HCT116 (cell line): ENCODE measurements around the gene EGFLAM. TPM values are rescaled to one million over a fixed set of nuclear protein-coding genes. Genes with fewer than 3 reads are reported as not detected.

Experiments
- ATAC-seq: fragments of 200-7000 bp; cut with Tn5 transposase; 2 replicates; pipeline ENCODE4 v1.9.1; 2020; ENCODE audit warnings: mild to moderate bottlenecking, moderate library complexity
- BruUV-seq: library from RNA; stranded (reverse); fragments of 400-500 nt; replicated peaks from 2 replicates; lab custom pipeline; 2021; lab: Mats Ljungman, UMichigan
- CTCF ChIA-PET: fragments of 300-600 bp; sonication (Branson Sonifier 250); formaldehyde crosslinking; loops from one replicate; lab custom pipeline; 2021; ENCODE audit warnings: antibody characterized with exemption; lab: Charles Lee
- POLR2A ChIA-PET: fragments of 300-600, 350-600 bp; sonication (Branson Sonifier 250); formaldehyde crosslinking; loops from one replicate; lab custom pipeline; 2021; ENCODE audit warnings: antibody characterized with exemption; lab: Charles Lee
- RAD21 ChIA-PET, 2 experiments: fragments of 300-600 bp; sonication (Branson Sonifier 250); formaldehyde crosslinking; loops; one replicate each; lab custom pipeline; 2023; ENCODE audit warnings: low total read pairs in 2 of 2; ENCODE audit not compliant: uncharacterized antibody in 2 of 2, unreplicated experiment in 2 of 2, low non-redundant PET in 1 of 2; lab: Charles Lee
- DNase-seq: peaks from one replicate; pipeline ENCODE4 v3.0.0-alpha.2; 2010; ENCODE audit warnings: low read depth, low spot score
- H2AFZ ChIP-seq: fragments of 200-600 bp; shearing (Covaris generic), sonication (generic); 2 replicates; pipeline ENCODE4 v1.6.1; 2017; ENCODE audit warnings: low read depth, mixed run types, mixed read lengths, antibody characterized with exemption, low read length; ENCODE audit not compliant: poor library complexity, severe bottlenecking
- H3K27ac ChIP-seq: 2 replicates; pipeline ENCODE4 v1.5.1; 2012; ENCODE audit warnings: low read depth, low read length
- H3K27me3 ChIP-seq: fragments of 200-600 bp; sonication (generic); 2 replicates; pipeline ENCODE4 v1.6.1; 2016; ENCODE audit warnings: mixed run types, low read length, mixed read lengths; ENCODE audit not compliant: insufficient read depth
- H3K36me3 ChIP-seq, 2 experiments: fragments of 200-500 bp in 1 of 2; fragments of 200-600 bp in 1 of 2; sonication (Bioruptor generic) in 1 of 2; sonication (generic) in 1 of 2; 2 replicates each; pipeline versions ENCODE4 v1.5.1 to v1.6.1; 2014 to 2016; ENCODE audit warnings: low read length in 2 of 2, inconsistent platforms in 1 of 2, mixed read lengths in 1 of 2, mixed run types in 1 of 2; ENCODE audit not compliant: insufficient read depth in 2 of 2, control insufficient read depth in 1 of 2
- H3K4me1 ChIP-seq, 2 experiments: fragments of 200-600 bp in 1 of 2; sonication (generic) in 1 of 2; 2 replicates each; pipeline versions ENCODE4 v1.5.1 to v1.6.1; 2012 to 2017; ENCODE audit warnings: low read length in 2 of 2, inconsistent platforms in 1 of 2, mild to moderate bottlenecking in 1 of 2, mixed read lengths in 1 of 2, mixed run types in 1 of 2, moderate library complexity in 1 of 2; ENCODE audit not compliant: insufficient read depth in 2 of 2, control insufficient read depth in 1 of 2
- H3K4me2 ChIP-seq: fragments of 200-600 bp; sonication (generic); 2 replicates; pipeline ENCODE4 v1.6.1; 2017; ENCODE audit warnings: mixed run types, low read length, mixed read lengths
- H3K4me3 ChIP-seq, 2 experiments: fragments of 200-600 bp in 1 of 2; sonication (generic) in 1 of 2; replicated peaks in 1 of 2; 2 replicates each; pipeline ENCODE4 v1.5.1; 2011 to 2016; ENCODE audit warnings: low read length in 2 of 2, control low read depth in 1 of 2, low read depth in 1 of 2, mild to moderate bottlenecking in 1 of 2, mixed read lengths in 1 of 2, mixed run types in 1 of 2
- H3K79me2 ChIP-seq: fragments of 200-600 bp; sonication (generic); 2 replicates; pipeline ENCODE4 v1.6.1; 2017; ENCODE audit warnings: mild to moderate bottlenecking, mixed run types, low read length, moderate library complexity, mixed read lengths; ENCODE audit not compliant: insufficient read depth
- H3K9ac ChIP-seq: fragments of 200-600 bp; sonication (generic); 2 replicates; pipeline ENCODE4 v1.6.1; 2016; ENCODE audit warnings: low read length, mixed read lengths
- H3K9me2 ChIP-seq: fragments of 200-600 bp; sonication (generic), shearing (Covaris generic); 2 replicates; pipeline ENCODE4 v1.6.1; 2017; ENCODE audit warnings: mixed run types, mild to moderate bottlenecking, moderate library complexity; ENCODE audit not compliant: insufficient read depth
- H3K9me3 ChIP-seq, 2 experiments: fragments of 200-500 bp in 1 of 2; fragments of 200-600 bp in 1 of 2; sonication (Bioruptor generic) in 1 of 2; sonication (generic) in 1 of 2; 2 replicates each; pipeline ENCODE4 v1.6.1; 2014 to 2017; ENCODE audit warnings: low read length in 2 of 2, mixed read lengths in 2 of 2, inconsistent platforms in 1 of 2, low read depth in 1 of 2, mild to moderate bottlenecking in 1 of 2, mixed run types in 1 of 2, moderate library complexity in 1 of 2; ENCODE audit not compliant: control insufficient read depth in 1 of 2, insufficient read depth in 1 of 2
- H4K20me1 ChIP-seq: fragments of 200-600 bp; sonication (generic), shearing (Covaris generic); 2 replicates; pipeline ENCODE4 v1.6.1; 2017; ENCODE audit warnings: mixed run types, mild to moderate bottlenecking, moderate library complexity; ENCODE audit not compliant: insufficient read depth
- EZH2 ChIP-seq: fragments of 200-600 bp; sonication (generic); IDR thresholded peaks from 2 replicates; pipeline ENCODE4 v1.6.1; 2017; ENCODE audit warnings: antibody characterized with exemption, mixed run types
- JUND ChIP-seq: IDR thresholded peaks from 2 replicates; pipeline ENCODE4 v1.6.1; 2012
- POLR2A ChIP-seq: IDR thresholded peaks from 2 replicates; pipeline ENCODE4 v1.7.0; 2011; ENCODE audit warnings: borderline replicate concordance; ENCODE audit not compliant: insufficient read depth, insufficient read length; ENCODE audit errors: extremely low read depth
- RAD21 ChIP-seq: IDR thresholded peaks from 2 replicates; pipeline ENCODE4 v1.6.1; 2012; ENCODE audit warnings: low read depth, mild to moderate bottlenecking
- SIN3A ChIP-seq: IDR thresholded peaks from 2 replicates; pipeline ENCODE4 v1.6.1; 2012; ENCODE audit warnings: low read depth
- intact Hi-C: fragments of 100-400 bp; cut with micrococcal nuclease; formaldehyde crosslinking; loops from 2 replicates; pipeline ENCODE4 v1.10.0; 2022
- total RNA-seq: library from RNA; stranded (reverse); gene quantifications from one replicate; pipeline ENCODE4 v1.2.1, GENCODE V29; 2021; ENCODE audit not compliant: unreplicated experiment
- TF ChIP-seq, protein P1 (sequence below): IDR thresholded peaks from 2 replicates; pipeline ENCODE4 v1.6.1; 2011; ENCODE audit warnings: mild to moderate bottlenecking, low read length, moderate library complexity; ENCODE audit not compliant: insufficient replicate concordance; ENCODE audit errors: extremely low read depth
- TF ChIP-seq, protein P2 (sequence below), 3 experiments: fragments of 200-600 bp in 1 of 3; sonication (generic) in 1 of 3; IDR thresholded peaks in 2 of 3; conservative IDR thresholded peaks in 1 of 3; 2 replicates each; pipeline ENCODE4 v1.5.1; 2012 to 2017; ENCODE audit warnings: low read depth in 2 of 3, low read length in 2 of 3, antibody characterized with exemption in 1 of 3, borderline replicate concordance in 1 of 3, control low read depth in 1 of 3, mild to moderate bottlenecking in 1 of 3, mixed read lengths in 1 of 3, mixed run types in 1 of 3, moderate library complexity in 1 of 3; ENCODE audit not compliant: insufficient read depth in 1 of 3
- TF ChIP-seq, protein P3 (sequence below): IDR thresholded peaks from 2 replicates; pipeline ENCODE4 v1.6.1; 2012

EGFLAM gene
- total RNA-seq, 1 experiment from 2014 or later, result not detected

DNA sequence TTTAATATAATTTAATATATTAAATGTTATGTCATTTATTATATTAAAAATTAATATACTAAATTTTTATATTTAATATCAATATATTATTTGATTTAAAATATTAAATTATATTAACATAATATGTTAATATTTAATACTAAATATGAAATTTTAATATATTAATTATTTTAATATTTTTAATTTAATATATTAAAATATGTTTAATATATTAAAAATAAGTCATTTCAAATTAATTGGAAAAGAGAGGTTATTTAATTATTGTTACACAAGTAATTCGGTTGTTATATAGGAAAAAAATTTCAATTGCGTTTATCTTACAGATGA, 183.9 kb downstream of the EGFLAM start:
- Histone ChIP-seq H3K27me3 (no peaks in the 10 kb centered on the region), H3K79me2 (no peaks in the 10 kb centered on the region), H3K9me3 (no peaks in the 10 kb centered on the region), H4K20me1 (no peaks in the 10 kb centered on the region), H3K4me3 (no peak overlapping the region), H3K4me2 (no peak overlapping the region), H3K27ac (no peak overlapping the region), H3K4me1 (no peaks in the 10 kb centered on the region), H3K36me3 (no peaks in the 10 kb centered on the region), H3K9me2 (no peaks in the 10 kb centered on the region), H3K9ac (no peak overlapping the region), H2AFZ (peak overlapping the region; percentile 95)
- intact Hi-C loops, result loop anchor here (5.0 kb wide), 1 partner anchor 480 kb away; no protein-coding TSS in a partner anchor
- ChIA-PET CTCF (interaction anchor here (0.6 to 4.8 kb wide), 64 partner anchors 9 to 886 kb away, joined by 3 to 227 read pairs (median 4); no protein-coding TSS in a partner anchor), RAD21 (interaction anchor here (0.7 to 1.7 kb wide), 25 partner anchors 10 to 638 kb away, joined by 3 to 52 read pairs (median 5); no protein-coding TSS in a partner anchor), POLR2A (interaction anchor here (0.7 to 1.1 kb wide), 7 partner anchors 22 to 368 kb away, joined by 3 to 12 read pairs (median 3); no protein-coding TSS in a partner anchor)
- BruUV-seq, result no TSS peak
- ATAC-seq, result no peak
- DNase-seq, result no peak
- TF ChIP-seq SIN3A (no peak), JUND (no peak), POLR2A (no peak), EZH2 (no peak)

DNA sequence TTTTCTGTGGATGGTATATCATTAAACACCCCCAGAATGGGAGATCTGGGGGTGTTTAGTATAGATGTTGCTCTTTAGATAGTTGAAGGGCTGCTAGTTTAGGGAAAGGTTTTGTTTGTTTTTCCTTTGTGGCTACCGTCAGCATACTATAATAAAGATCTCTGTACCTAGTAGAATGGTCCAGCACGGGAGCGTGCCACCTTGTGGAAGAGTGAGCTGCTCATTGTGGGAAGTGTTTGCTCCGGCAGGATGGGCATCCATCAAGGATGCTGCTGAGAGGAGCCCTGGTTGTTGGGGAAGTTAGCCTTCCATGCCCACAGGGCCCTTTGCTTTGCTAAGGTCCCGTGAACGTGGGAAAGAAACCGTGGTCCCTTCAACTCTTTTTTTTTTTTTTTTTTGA, 185.0 kb downstream of the EGFLAM start:
- TF ChIP-seq, protein P1, sequence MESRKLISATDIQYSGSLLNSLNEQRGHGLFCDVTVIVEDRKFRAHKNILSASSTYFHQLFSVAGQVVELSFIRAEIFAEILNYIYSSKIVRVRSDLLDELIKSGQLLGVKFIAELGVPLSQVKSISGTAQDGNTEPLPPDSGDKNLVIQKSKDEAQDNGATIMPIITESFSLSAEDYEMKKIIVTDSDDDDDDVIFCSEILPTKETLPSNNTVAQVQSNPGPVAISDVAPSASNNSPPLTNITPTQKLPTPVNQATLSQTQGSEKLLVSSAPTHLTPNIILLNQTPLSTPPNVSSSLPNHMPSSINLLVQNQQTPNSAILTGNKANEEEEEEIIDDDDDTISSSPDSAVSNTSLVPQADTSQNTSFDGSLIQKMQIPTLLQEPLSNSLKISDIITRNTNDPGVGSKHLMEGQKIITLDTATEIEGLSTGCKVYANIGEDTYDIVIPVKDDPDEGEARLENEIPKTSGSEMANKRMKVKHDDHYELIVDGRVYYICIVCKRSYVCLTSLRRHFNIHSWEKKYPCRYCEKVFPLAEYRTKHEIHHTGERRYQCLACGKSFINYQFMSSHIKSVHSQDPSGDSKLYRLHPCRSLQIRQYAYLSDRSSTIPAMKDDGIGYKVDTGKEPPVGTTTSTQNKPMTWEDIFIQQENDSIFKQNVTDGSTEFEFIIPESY, result no peak
- TF ChIP-seq, protein P2, sequence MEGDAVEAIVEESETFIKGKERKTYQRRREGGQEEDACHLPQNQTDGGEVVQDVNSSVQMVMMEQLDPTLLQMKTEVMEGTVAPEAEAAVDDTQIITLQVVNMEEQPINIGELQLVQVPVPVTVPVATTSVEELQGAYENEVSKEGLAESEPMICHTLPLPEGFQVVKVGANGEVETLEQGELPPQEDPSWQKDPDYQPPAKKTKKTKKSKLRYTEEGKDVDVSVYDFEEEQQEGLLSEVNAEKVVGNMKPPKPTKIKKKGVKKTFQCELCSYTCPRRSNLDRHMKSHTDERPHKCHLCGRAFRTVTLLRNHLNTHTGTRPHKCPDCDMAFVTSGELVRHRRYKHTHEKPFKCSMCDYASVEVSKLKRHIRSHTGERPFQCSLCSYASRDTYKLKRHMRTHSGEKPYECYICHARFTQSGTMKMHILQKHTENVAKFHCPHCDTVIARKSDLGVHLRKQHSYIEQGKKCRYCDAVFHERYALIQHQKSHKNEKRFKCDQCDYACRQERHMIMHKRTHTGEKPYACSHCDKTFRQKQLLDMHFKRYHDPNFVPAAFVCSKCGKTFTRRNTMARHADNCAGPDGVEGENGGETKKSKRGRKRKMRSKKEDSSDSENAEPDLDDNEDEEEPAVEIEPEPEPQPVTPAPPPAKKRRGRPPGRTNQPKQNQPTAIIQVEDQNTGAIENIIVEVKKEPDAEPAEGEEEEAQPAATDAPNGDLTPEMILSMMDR (IDR thresholded peaks at IDR 0.05 in 2 of 3, conservative IDR thresholded peaks at IDR 0.05 in 1 of 3; ENCODE audit: borderline replicate concordance in 1 of 3, insufficient read depth in 1 of 3, low read depth in 2 of 3, low read length in 2 of 3), result 0 out of 6 replicates have a peak, but pooled peaks of 2 of the 3 experiments have one; percentile 3 to 11
- no peak for TF ChIP-seq SIN3A
- TF ChIP-seq RAD21, result no peak
- TF ChIP-seq, protein P3, sequence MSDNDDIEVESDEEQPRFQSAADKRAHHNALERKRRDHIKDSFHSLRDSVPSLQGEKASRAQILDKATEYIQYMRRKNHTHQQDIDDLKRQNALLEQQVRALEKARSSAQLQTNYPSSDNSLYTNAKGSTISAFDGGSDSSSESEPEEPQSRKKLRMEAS, result no peak
- no peak overlapping the region for H3K27ac ChIP-seq
- intact Hi-C loops, result loop anchor here (5.0 kb wide), 1 partner anchor 479 kb away; no protein-coding TSS in a partner anchor
- no peak overlapping the region for H3K4me2 ChIP-seq
- no peak overlapping the region for H3K9ac ChIP-seq
- BruUV-seq, result no TSS peak
- no peaks in the 10 kb centered on the region for H3K79me2 ChIP-seq
- ChIA-PET RAD21 (interaction anchor here in 1 of 2 experiments (0.7 kb wide), 2 partner anchors 49 to 242 kb away, joined by 3 read pairs; no protein-coding TSS in a partner anchor), POLR2A (no interaction called here), CTCF (interaction anchor here (1.0 to 4.8 kb wide), 5 partner anchors 23 to 367 kb away, joined by 4 to 227 read pairs (median 6); no protein-coding TSS in a partner anchor)
- no peaks in the 10 kb centered on the region for H3K9me2 ChIP-seq
- no peaks in the 10 kb centered on the region for H3K9me3 ChIP-seq
- no peaks in the 10 kb centered on the region for H4K20me1 ChIP-seq
- H2AFZ ChIP-seq, result no peak overlapping the region
- H3K4me1 ChIP-seq, result no peaks in the 10 kb centered on the region
- ATAC-seq, result no peak
- no peak for DNase-seq
- H3K27me3 ChIP-seq, result no peaks in the 10 kb centered on the region
- H3K4me3 ChIP-seq, result no peak overlapping the region
- no peaks in the 10 kb centered on the region for H3K36me3 ChIP-seq
